GM06990 (cell line): ENCODE measurements around the gene GABRB1.

Source experiments
- DNase-seq: peaks from one replicate; pipeline ENCODE4 v3.0.0-alpha.2; 2011; ENCODE audit not compliant: insufficient read length; ENCODE audit errors: extremely low read depth
- H3K27me3 ChIP-seq: replicated peaks from 2 replicates; pipeline ENCODE4 v1.6.0; 2011; ENCODE audit warnings: low read length; ENCODE audit not compliant: control insufficient read depth, insufficient read depth
- H3K36me3 ChIP-seq: 2 replicates; pipeline ENCODE4 v1.5.1; 2011; ENCODE audit warnings: low read length; ENCODE audit not compliant: control insufficient read depth, insufficient read depth
- H3K4me3 ChIP-seq: replicated peaks from 2 replicates; pipeline ENCODE4 v1.5.1; 2011; ENCODE audit warnings: low read depth, mild to moderate bottlenecking, control low read depth, low read length
- TF ChIP-seq, protein P1 (sequence below): IDR thresholded peaks from 2 replicates; pipeline ENCODE4 v1.5.1; 2011; ENCODE audit warnings: low read length, control low read depth, mild to moderate bottlenecking, inconsistent platforms; ENCODE audit not compliant: insufficient read depth, poor library complexity, severe bottlenecking

Gene GABRB1

DNA sequence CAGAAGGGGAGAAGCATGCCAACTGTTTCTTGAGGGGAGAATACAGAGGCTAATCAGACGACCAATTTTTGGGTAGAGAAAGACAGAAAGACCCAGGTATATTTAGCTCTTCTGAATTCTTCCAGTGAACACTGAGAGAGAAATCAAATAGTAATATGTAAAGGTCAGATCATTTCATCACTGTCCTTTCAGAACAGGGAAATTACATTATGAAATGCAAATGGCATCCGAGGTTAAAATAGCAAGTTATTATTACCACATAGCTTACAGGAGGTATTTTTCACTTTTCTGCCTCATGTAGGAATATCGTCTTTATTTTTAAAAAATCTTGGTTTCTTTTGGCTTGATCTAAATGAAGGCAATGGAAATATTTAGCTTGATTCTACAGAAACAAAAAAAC, 18.0 kb downstream of the GABRB1 start:
- no peak overlapping the region for H3K4me3 ChIP-seq
- no peaks in the 10 kb centered on the region for H3K36me3 ChIP-seq
- TF ChIP-seq, protein P1, sequence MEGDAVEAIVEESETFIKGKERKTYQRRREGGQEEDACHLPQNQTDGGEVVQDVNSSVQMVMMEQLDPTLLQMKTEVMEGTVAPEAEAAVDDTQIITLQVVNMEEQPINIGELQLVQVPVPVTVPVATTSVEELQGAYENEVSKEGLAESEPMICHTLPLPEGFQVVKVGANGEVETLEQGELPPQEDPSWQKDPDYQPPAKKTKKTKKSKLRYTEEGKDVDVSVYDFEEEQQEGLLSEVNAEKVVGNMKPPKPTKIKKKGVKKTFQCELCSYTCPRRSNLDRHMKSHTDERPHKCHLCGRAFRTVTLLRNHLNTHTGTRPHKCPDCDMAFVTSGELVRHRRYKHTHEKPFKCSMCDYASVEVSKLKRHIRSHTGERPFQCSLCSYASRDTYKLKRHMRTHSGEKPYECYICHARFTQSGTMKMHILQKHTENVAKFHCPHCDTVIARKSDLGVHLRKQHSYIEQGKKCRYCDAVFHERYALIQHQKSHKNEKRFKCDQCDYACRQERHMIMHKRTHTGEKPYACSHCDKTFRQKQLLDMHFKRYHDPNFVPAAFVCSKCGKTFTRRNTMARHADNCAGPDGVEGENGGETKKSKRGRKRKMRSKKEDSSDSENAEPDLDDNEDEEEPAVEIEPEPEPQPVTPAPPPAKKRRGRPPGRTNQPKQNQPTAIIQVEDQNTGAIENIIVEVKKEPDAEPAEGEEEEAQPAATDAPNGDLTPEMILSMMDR, result no peak
- DNase-seq, result no peak
- H3K27me3 ChIP-seq, result no peaks in the 10 kb centered on the region; the same call in 1 of the 2 replicates

DNA sequence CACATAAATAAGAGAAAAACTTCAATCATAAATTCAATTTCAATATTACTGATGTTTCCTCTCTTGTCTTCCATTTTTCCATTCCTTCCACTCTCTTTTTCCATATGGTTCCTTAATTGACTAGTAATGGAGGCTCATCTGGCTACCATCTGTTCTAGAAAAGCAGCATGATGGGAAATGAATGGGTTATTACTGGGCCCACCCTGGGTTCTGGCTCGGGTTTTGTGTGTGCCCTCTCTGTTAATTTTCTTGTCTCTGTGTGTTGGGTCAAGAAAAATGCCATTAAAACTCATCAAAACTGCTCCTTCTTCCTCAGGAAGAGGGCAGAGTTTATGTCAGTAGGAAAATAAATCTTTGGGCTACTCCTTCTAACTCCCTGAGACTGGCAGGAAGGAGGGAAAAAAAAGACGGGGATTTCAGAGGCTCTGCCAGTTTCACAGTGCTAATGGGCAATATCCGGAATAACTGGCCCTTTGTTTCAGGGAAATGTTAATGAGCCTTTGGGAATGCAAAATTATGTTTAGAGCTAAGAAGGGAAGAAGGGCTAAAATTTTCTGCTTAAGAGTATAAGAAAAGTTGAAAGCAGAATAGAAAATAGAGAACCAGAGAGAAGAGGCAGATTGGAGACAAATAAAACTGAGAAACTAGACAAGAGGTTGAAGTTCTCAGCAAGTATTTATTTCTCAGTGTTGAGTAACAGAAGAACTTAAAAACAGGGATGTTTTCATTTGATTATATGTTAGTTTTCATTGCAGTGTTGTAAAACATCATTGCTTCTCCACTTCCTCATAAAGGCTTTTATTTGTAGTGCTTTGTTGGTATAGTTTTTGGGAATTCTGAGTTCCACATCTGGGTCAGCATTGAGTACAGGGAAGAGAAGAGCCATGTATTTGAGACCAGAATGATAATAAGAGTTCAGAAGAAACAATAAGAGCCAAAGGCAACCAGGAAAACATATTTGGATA, 19.7 kb downstream of the GABRB1 start:
- Histone ChIP-seq H3K27me3 (no peaks in the 10 kb centered on the region; the same call in 1 of the 2 replicates), H3K36me3 (no peaks in the 10 kb centered on the region), H3K4me3 (no peak overlapping the region)
- no peak for DNase-seq
- TF ChIP-seq, protein P1, result no peak

DNA sequence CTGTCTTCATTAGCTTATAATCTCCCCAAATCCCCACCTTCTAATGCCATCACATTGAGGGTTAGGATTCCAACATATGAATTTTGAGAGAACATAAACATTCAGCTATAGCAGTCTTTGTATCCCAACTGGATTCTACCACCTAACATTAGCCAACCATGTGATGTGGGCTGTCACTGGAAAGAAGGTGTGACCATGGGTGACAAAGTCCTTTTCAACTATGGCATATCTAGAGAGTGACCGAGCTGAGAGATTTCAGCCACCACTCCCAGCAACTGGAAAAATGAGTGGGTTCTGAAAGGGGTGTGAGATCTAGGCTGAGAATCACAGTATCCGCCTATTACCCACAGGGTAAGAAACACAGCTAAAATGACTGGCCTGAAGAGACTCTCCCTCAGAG, 22.1 kb downstream of the GABRB1 start:
- Histone ChIP-seq H3K4me3 (no peak overlapping the region), H3K27me3 (no peaks in the 10 kb centered on the region; the same call in 1 of the 2 replicates), H3K36me3 (no peaks in the 10 kb centered on the region)
- DNase-seq, result no peak
- TF ChIP-seq, protein P1, result no peak

DNA sequence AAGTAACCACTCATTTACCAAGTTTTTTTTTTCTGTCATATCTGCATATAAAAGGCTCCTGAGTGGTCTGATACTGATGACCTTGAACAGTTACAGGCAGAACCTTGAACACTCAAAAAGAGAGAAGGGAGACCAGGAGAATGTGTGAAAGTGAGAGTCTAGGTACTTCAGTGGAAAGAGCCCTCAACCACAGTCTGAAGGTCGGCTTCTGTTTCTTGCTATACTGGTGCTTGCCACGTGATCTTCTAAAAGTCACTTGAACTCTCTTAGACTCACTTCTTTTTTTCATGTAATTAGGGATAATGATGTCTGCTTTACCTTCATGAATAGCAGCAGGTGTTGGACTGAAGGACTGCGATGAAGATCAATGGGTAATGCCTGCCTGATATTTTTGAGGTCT, 22.8 kb downstream of the GABRB1 start:
- TF ChIP-seq, protein P1, result no peak
- H3K4me3 ChIP-seq, result no peak overlapping the region
- no peaks in the 10 kb centered on the region for H3K36me3 ChIP-seq
- no peaks in the 10 kb centered on the region; the same call in 1 of the 2 replicates for H3K27me3 ChIP-seq
- peak; percentile 4 for DNase-seq

DNA sequence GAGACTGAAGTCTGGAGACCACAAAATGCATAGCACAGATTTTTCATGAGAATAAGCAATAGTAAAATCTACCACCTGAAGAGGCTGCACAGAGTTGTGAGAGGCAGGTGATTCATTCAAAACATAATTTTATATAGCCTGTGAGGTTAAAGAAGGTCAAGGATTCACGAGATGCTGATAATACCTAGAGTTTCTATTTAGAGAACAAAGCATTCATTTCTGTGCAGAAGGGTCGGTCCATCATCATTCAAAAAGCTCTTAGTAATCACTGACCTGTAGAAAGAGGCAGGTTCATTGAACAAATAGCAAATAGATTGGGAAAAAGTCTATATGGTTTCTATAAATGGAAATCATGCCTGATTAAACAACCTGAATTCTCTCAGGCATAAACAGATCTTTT, 26.6 kb downstream of the GABRB1 start:
- TF ChIP-seq, protein P1, result no peak
- Histone ChIP-seq H3K27me3 (no peaks in the 10 kb centered on the region), H3K4me3 (no peak overlapping the region), H3K36me3 (no peaks in the 10 kb centered on the region)
- no peak for DNase-seq
